GM20000 (cell line): Measurements from ENCODE around the gene ACER1.
A peak's percentile ranks its signal among the peaks of the same experiment; 100 is the strongest.

ENCODE experiments used
- DNase-seq: peaks from one replicate; pipeline ENCODE4 v3.0.0; 2012; ENCODE audit warnings: low spot score
- TF ChIP-seq, protein P1 (sequence below): IDR thresholded peaks from 2 replicates; pipeline ENCODE4 v1.5.1; 2012; ENCODE audit warnings: mild to moderate bottlenecking, control low read depth; ENCODE audit errors: extremely low read depth, missing control alignments

The ACER1 gene

DNA sequence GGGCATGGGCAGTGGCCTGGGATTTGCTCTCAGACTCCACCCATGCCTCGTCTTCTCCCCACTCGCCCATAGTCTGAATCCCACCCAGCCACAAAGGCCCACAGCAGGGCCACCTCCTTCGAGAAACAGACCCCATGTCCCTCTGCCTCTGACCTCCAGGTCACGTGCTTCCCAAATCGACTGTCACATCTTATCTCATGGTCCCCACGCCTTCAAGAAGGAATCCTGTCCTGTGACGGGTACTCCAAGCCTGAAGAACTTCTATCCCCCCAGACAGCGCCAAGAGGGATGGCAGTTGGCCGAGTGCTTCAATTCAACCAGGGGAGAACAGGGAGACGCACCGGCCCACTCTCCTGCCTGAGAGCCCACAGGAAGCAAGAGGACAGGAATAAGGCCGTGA lies 70.1 kb downstream of the ACER1 start:
- DNase-seq, result no peak
- TF ChIP-seq, protein P1, sequence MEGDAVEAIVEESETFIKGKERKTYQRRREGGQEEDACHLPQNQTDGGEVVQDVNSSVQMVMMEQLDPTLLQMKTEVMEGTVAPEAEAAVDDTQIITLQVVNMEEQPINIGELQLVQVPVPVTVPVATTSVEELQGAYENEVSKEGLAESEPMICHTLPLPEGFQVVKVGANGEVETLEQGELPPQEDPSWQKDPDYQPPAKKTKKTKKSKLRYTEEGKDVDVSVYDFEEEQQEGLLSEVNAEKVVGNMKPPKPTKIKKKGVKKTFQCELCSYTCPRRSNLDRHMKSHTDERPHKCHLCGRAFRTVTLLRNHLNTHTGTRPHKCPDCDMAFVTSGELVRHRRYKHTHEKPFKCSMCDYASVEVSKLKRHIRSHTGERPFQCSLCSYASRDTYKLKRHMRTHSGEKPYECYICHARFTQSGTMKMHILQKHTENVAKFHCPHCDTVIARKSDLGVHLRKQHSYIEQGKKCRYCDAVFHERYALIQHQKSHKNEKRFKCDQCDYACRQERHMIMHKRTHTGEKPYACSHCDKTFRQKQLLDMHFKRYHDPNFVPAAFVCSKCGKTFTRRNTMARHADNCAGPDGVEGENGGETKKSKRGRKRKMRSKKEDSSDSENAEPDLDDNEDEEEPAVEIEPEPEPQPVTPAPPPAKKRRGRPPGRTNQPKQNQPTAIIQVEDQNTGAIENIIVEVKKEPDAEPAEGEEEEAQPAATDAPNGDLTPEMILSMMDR, result no peak

DNA sequence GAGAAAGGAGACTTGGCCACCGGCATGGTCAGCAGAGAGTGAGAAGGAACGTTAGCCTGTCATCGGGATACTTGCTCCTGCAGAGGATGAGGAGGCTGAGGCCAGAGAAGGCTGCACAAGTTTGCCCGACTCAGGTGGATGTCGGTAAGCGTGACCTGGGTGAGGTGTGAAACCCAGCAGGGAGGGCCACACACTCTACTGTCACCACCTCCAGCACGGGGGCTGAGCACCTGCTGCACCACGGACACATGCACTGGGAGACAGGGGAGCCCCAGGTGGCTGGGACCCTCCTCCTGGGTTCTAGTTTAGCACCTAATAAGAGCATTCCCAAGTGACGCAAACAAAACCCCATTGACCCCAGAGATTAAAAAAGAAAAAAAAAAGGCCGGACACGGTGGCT lies 70.9 kb downstream of the ACER1 start:
- DNase-seq, result no peak
- TF ChIP-seq, protein P1, result no peak

DNA sequence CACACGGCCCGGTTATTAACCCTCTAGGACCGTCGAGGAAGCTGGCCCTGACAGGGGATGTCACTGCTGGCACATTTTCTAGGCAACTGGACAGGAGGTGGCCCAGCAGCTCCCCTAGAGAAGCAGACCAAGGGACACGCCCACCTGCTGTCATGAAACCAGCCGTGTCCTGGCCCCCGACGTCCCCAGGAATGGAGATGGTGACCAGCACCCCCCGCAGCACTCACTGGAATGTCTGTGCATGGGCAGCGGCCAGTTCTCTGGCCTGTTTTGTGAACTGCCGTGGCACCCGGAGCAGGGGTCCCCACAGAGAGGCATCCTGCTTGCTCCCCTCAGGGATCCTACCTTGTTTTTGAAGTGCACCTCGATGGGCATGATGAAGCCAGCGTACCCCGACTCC lies 71.5 kb downstream of the ACER1 start:
- TF ChIP-seq, protein P1, result no peak
- no peak for DNase-seq

GRCh38 chr19:6260912-6261650 lies 72.3 kb downstream of the ACER1 start:
- TF ChIP-seq, protein P1, result peak; percentile 26
- DNase-seq, result no peak

- DNase-seq, result no peak
- TF ChIP-seq, protein P1, result no peak
Observed at GRCh38 chr19:6260376-6260775, 73.0 kb downstream of the ACER1 start.

DNA sequence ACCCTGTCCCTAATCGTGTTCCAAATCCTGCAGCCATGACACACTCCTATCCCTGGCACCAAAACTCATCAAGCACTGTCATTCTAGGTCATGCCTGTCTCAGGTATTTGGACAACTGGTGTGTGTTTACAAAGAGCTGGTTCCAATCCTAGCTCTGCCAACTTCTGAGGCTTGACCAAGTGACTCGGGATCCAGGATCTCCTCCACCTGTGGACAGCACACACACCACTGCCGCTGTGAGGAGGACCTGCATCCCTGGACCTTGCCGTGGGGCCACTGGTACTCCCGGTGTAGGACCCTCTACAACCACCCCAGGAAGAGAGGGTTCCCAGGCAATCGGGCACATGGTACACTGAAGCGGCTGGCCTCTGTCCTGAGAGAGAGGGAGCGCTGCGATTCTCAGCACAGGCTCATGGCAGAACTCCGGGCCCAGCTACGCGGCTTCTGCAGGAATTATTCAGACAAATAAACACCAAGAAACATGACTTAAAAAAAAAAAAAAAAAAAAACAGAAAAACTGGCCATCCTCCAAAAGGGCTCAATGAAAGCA lies 74.0 kb downstream of the ACER1 start:
- TF ChIP-seq, protein P1, result no peak
- DNase-seq, result no peak

DNA sequence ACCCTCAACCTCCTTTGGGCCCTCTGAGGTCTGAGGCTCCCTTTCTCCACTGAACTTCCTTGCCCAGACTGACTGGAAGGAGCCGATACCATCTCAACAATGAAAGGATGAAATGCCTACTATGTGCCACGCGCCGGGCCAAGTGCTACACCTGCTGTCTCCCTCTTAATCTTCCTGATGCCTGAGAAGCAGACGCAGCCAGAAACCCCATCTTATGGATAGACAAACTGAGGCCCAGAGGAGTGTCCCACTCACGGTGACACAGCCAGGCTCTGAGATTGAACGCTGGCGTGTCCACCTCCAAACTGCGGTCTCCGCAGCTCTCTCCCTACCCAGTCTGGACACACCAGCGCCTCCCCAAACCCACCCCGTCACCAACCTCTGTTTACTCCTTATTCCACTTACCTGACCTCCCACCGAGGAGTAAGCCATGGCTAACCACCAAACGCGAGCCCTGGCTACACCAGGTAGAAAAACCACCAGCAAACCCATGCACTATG lies 74.5 kb downstream of the ACER1 start:
- TF ChIP-seq, protein P1, result no peak

More for the DNA sequence above, 74.5 kb downstream of the ACER1 start:
- DNase-seq, result no peak
